CD4-positive, CD25-positive, alpha-beta regulatory T cell (primary cell): Measurements from ENCODE around the gene CYB561. TPM values are rescaled to one million over a fixed set of nuclear protein-coding genes. Genes with fewer than 3 reads are reported as not detected.

ENCODE experiments used
- ATAC-seq, 2 donors: fragments of 150-1000 bp; cut with Tn5 transposase; one replicate each; pipeline ENCODE4 v1.10.0; 2021; ENCODE audit warnings: low read depth in 2 of 2, moderate number of reproducible peaks in 2 of 2, moderate library complexity in 1 of 2
- DNase-seq, 3 donors: peaks; one replicate each; pipeline versions ENCODE4 v3.0.0 to v3.0.0-alpha.2; 2012 to 2022; ENCODE audit warnings: mixed read lengths in 1 of 3
- H3K27ac ChIP-seq: one replicate; pipeline ENCODE4 v1.7.0; 2013; ENCODE audit warnings: mild to moderate bottlenecking, low read length; ENCODE audit not compliant: insufficient read depth, poor library complexity, severe bottlenecking
- H3K27me3 ChIP-seq: one replicate; pipeline ENCODE4 v1.7.0; 2013; ENCODE audit warnings: low read length; ENCODE audit not compliant: control insufficient read depth, insufficient read depth
- H3K36me3 ChIP-seq: one replicate; pipeline ENCODE4 v1.7.0; 2013; ENCODE audit warnings: mild to moderate bottlenecking, low read length, moderate library complexity; ENCODE audit not compliant: control insufficient read depth, insufficient read depth
- H3K4me1 ChIP-seq: 2 replicates; pipeline ENCODE4 v1.7.0; 2013; ENCODE audit warnings: mild to moderate bottlenecking, low read length; ENCODE audit not compliant: insufficient read depth, control insufficient read depth, poor library complexity, severe bottlenecking
- H3K4me3 ChIP-seq: one replicate; pipeline ENCODE4 v1.7.0; 2013; ENCODE audit warnings: low read depth, mild to moderate bottlenecking, low read length, moderate library complexity
- H3K9me3 ChIP-seq, 2 experiments: 1 replicate in 1 of 2; 2 replicates in 1 of 2; pipeline ENCODE4 v1.7.0; 2013; ENCODE audit warnings: low read length in 2 of 2, mild to moderate bottlenecking in 1 of 2, moderate library complexity in 1 of 2; ENCODE audit not compliant: control insufficient read depth in 2 of 2
- H3K27ac Mint-ChIP-seq, 3 donors: one replicate each; pipeline ENCODE4 v1.8.0; 2020 to 2022; ENCODE audit warnings: mild to moderate bottlenecking in 3 of 3, mixed read lengths in 3 of 3, moderate library complexity in 2 of 3
- H3K27me3 Mint-ChIP-seq: one replicate; pipeline ENCODE4 v1.8.0; 2022; ENCODE audit warnings: mild to moderate bottlenecking, mixed read lengths
- H3K36me3 Mint-ChIP-seq: one replicate; pipeline ENCODE4 v1.8.0; 2020; ENCODE audit warnings: mixed read lengths
- H3K4me1 Mint-ChIP-seq, 4 donors: one replicate each; pipeline ENCODE4 v1.8.0; 2020 to 2022; ENCODE audit warnings: mixed read lengths in 4 of 4, mild to moderate bottlenecking in 1 of 4
- H3K4me3 Mint-ChIP-seq, 4 donors: one replicate each; pipeline ENCODE4 v1.8.0; 2020 to 2022; ENCODE audit warnings: mild to moderate bottlenecking in 4 of 4, mixed read lengths in 4 of 4, moderate library complexity in 3 of 4
- H3K9me3 Mint-ChIP-seq, 7 donors: one replicate each; pipeline ENCODE4 v1.8.0; 2020 to 2022; ENCODE audit warnings: mixed read lengths in 7 of 7, mild to moderate bottlenecking in 3 of 7, moderate library complexity in 2 of 7
- polyA plus RNA-seq, 4 donors: library from polyadenylated mRNA; unstranded; fragments of 300-500 nt; fragmentation: Illumina TruSeq; gene quantifications; one replicate each; pipeline ENCODE4 v1.2.3, GENCODE V29; 2021
- total RNA-seq: library from RNA; stranded (reverse); gene quantifications from one replicate; pipeline ENCODE4 v1.2.3, GENCODE V29; 2022

CYB561 gene
- total and polyA plus RNA-seq, 5 donors from 2014 or later, result 0.28 to 6.1 (median 0.97) TPM

DNA sequence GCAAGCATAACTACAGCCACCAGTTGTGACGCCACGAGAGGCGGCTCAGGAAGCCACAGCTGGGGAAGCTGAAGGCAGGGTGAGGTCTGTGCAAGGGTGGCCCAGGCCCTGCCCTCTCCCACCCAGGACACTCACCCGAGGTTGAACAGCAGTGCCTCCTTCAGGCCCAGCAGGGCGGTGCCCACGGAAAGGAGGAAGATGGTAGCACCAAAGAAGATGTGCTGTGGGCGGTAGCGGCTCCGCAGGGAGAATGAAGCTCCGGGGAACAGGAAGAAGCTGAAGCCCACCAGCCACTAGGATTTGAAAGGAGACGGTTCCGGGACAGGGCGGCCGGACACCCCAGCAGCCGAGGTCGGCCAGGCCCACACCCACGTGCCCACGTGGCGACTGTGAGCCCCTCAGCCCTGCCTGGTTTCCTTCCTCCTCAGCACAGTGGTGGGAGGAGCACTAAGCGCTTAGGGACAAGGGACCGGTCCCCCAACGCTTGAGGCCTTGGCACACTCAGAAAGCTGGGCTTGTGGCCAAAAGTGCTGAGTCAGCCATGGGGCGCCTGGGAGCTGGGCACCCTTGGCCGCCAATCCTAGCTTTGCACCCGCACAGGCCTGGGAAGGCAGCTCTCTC is 11.0 kb downstream of the CYB561 start:
- Mint-ChIP-seq H3K4me1 (peaks cover 5 to 8% (median 6%) of the 10 kb centered on the region in 4 donors), H3K27me3 (peaks cover 6% of the 10 kb centered on the region), H3K36me3 (no peaks in the 10 kb centered on the region), H3K27ac (no peak overlapping the region), H3K9me3 (no peaks in the 10 kb centered on the region), H3K4me3 (no peak overlapping the region)
- H3K4me3 ChIP-seq, result no peak overlapping the region
- H3K27ac ChIP-seq, result no peak overlapping the region
- no peaks in the 10 kb centered on the region for H3K36me3 ChIP-seq
- DNase-seq (peak in 1 of 3 donors; percentile 28), ATAC-seq (no peak)
- H3K9me3 ChIP-seq, result no peaks in the 10 kb centered on the region
- H3K27me3 ChIP-seq, result no peaks in the 10 kb centered on the region
- H3K4me1 ChIP-seq, result peaks cover 7% of the 10 kb centered on the region

DNA sequence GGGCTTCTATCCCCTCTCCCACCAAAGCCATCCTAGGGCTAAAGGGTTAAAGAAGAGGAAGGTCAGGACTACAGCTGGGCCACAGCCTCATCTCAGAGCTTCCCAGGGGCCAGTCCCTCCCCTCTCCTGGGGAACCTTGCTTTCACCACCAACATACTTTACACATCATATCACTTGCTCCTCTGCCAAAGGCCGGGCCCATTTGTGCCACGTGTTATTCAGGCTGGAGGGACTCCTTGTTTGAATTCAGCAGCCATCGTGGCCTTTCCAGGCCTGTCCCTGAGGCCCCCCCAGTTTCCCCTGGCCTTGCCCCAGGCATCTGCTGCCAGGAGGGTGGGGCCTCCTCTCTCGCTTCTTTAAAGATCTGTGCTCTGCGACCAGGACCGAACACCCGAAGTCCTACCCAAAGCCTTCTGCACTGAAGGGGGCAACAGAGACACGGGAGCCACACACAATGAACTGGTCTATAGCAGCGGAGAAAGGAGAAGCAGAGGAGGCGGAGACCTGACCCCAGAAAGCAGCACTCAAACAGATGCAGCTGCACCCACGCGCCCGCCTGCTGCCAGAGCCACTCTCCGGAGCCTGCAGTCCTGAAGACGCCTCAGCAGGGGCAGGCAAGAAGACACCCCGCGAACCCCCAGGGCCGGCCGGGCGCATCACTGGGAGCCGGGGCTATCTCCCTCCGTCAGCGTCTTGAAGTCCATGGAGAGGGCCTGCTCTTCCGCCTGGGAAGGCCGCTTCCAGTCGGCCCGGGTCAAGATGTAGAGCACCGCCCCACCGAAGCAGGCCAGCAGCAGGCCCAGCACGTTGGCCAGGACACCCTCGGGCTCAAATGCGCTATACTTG is 12.1 kb downstream of the CYB561 start:
- Mint-ChIP-seq H3K27ac (no peak overlapping the region), H3K4me1 (peaks cover 0 to 3% (median 0%) of the 10 kb centered on the region in 4 donors)
- H3K4me1 ChIP-seq, result no peaks in the 10 kb centered on the region

DNA sequence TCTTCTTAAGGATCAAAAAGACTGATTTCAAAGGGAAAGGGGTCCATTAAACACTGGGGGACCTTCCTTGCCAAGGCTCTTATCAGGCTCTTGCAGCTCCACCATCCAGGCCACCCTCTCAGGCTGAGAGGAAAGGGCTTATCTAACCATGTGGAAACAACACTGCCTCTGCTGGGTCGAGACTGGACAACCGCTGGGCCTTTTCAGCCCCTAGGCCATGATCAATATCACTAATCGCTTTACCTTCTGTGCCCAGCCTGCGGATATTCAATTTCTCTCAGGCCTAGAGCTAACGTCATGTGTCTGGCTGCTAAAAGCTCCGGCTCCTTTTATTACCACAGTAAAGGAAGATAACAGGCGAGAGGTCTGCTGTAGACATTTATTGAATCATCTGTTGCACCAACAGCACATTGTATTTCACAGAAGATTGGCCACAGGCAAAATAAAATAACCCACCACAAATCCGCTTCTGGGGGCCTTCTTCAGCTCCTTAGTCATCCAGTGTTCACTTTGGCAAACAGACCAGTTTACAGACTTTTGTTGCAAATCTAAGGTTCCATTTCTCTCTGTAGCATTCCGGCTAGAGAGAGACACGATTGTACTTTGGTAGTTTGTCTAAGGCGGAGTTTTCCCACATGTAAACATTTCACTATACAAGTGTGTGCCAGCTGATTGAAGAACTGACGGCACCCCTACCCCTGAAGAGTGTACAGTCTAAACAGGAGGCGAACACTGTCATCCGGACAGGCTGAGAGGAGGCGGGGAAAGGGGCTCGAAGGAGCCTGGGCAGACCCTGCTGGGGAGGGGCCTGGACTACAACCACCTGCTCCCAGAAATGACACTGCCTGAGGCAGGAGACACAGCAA is 13.9 kb downstream of the CYB561 start:
- H3K36me3 ChIP-seq, result no peaks in the 10 kb centered on the region
- H3K9me3 Mint-ChIP-seq, result no peaks in the 10 kb centered on the region
- no peaks in the 10 kb centered on the region for H3K36me3 Mint-ChIP-seq
- no peak overlapping the region for H3K4me3 Mint-ChIP-seq
- H3K27ac Mint-ChIP-seq, result no peak overlapping the region
- no peaks in the 10 kb centered on the region for H3K27me3 Mint-ChIP-seq
- H3K27me3 ChIP-seq, result no peaks in the 10 kb centered on the region
- no peaks in the 10 kb centered on the region for H3K4me1 ChIP-seq
- DNase-seq (no peak), ATAC-seq (no peak)
- peaks cover 0 to 7% (median 1%) of the 10 kb centered on the region in 4 donors for H3K4me1 Mint-ChIP-seq
- H3K4me3 ChIP-seq, result no peak overlapping the region
- no peaks in the 10 kb centered on the region for H3K9me3 ChIP-seq
- no peak overlapping the region for H3K27ac ChIP-seq

More for the DNA sequence above, 12.1 kb downstream of the CYB561 start:
- Histone ChIP-seq H3K9me3 (no peaks in the 10 kb centered on the region), H3K36me3 (no peaks in the 10 kb centered on the region), H3K4me3 (no peak overlapping the region), H3K27me3 (no peaks in the 10 kb centered on the region), H3K27ac (no peak overlapping the region)
- Mint-ChIP-seq H3K9me3 (no peaks in the 10 kb centered on the region), H3K27me3 (no peaks in the 10 kb centered on the region), H3K36me3 (no peaks in the 10 kb centered on the region), H3K4me3 (no peak overlapping the region)
- DNase-seq (no peak), ATAC-seq (no peak)

DNA sequence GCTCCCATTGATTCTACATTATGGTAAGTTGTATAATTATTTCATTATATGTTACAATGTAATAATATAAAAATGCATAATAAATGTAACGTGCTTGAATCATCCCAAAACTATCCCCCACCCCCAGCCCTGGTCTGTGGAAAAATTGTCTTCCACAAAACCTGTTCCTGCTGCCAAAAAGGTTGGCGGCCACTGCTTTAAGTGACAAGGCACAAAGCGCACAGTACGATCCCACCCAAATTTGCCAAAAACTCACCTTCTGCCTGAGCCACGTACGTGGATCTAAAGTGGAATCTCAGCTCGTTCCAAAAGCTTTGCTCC is 14.5 kb downstream of the CYB561 start:
- H3K9me3 Mint-ChIP-seq, result no peaks in the 10 kb centered on the region
- H3K36me3 Mint-ChIP-seq, result no peaks in the 10 kb centered on the region
- Histone ChIP-seq H3K36me3 (no peaks in the 10 kb centered on the region), H3K9me3 (no peaks in the 10 kb centered on the region), H3K4me3 (no peak overlapping the region), H3K27ac (no peak overlapping the region), H3K4me1 (no peaks in the 10 kb centered on the region), H3K27me3 (no peaks in the 10 kb centered on the region)
- H3K27me3 Mint-ChIP-seq, result peaks cover 2% of the 10 kb centered on the region
- no peak for DNase-seq
- H3K27ac Mint-ChIP-seq, result no peak overlapping the region
- peaks cover 0 to 7% (median 1%) of the 10 kb centered on the region in 4 donors for H3K4me1 Mint-ChIP-seq
- no peak overlapping the region for H3K4me3 Mint-ChIP-seq
- ATAC-seq, result no peak

DNA sequence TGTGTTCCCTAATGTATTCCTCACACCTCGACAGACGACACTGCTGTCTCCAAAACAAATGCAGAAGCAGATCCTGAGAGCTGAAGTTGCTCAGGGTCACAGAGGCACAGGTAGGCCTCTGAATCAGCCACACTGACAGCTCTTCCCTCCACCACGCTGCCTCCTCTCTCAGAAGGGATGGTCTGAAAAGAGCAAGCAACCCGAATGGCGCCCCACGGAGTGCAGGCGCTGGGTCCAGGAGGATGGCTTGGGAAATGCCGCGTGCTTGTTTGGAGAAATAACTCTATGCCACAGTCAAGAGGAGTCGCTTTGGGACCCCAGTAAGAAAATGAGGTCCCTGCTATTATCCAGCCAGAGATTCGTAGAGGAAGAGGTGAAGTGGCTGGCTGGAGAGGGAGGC is 15.9 kb downstream of the CYB561 start:
- Mint-ChIP-seq H3K27ac (no peak overlapping the region), H3K36me3 (no peaks in the 10 kb centered on the region), H3K4me3 (no peak overlapping the region), H3K9me3 (no peaks in the 10 kb centered on the region), H3K4me1 (peaks cover 0 to 10% (median 5%) of the 10 kb centered on the region in 4 donors), H3K27me3 (peaks cover 4% of the 10 kb centered on the region)
- H3K9me3 ChIP-seq, result no peaks in the 10 kb centered on the region
- H3K36me3 ChIP-seq, result no peaks in the 10 kb centered on the region
- H3K27me3 ChIP-seq, result no peaks in the 10 kb centered on the region
- DNase-seq (no peak), ATAC-seq (no peak)
- H3K4me3 ChIP-seq, result no peak overlapping the region
- no peaks in the 10 kb centered on the region for H3K4me1 ChIP-seq
- no peak overlapping the region for H3K27ac ChIP-seq

DNA sequence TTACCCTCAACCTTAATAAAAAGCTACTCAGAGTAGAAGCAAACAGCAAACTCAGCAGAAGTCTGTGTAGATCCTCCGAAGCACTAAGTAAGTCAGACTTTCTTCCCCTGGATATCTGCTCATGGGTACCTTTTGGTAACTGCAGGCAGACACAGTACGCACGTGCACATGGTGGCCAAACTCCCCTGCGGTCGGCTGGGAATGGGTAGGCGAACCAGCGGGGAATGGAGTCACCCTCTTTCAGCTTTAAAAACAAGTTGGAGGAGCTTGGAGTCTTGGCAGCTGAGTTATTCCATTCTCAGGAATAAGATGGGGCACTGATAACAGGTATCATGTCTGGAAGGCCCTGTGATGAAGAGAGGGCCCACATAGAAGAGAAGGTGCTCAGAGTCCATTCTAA is 16.3 kb downstream of the CYB561 start:
- Mint-ChIP-seq H3K9me3 (no peaks in the 10 kb centered on the region), H3K36me3 (no peaks in the 10 kb centered on the region), H3K27me3 (peaks cover 4% of the 10 kb centered on the region), H3K4me1 (peaks cover 0 to 10% (median 4%) of the 10 kb centered on the region in 4 donors), H3K27ac (no peak overlapping the region), H3K4me3 (no peak overlapping the region)
- no peaks in the 10 kb centered on the region for H3K27me3 ChIP-seq
- no peak overlapping the region for H3K27ac ChIP-seq
- no peaks in the 10 kb centered on the region for H3K9me3 ChIP-seq
- H3K4me3 ChIP-seq, result no peak overlapping the region
- no peaks in the 10 kb centered on the region for H3K4me1 ChIP-seq
- ATAC-seq, result no peak
- DNase-seq, result no peak
- no peaks in the 10 kb centered on the region for H3K36me3 ChIP-seq

DNA sequence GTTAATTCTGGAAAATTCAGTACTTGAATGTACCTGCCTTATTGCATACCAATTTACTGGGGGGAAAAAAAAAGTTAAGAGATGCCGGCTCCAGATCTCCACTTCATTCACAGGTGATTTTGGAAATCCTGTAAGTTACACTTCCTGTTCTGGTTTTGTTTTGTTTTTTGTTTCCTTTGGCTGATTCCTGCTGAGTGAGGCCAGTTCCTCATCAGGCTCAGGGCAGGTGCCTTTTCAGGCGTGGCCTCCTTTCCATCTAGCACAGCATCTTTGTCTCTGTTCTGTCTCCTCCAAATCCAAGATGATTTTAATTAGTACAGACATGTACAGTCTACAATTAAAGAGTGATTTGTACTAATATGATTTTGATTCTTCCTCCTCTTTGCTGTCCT is 19.2 kb downstream of the CYB561 start:
- no peaks in the 10 kb centered on the region for H3K36me3 ChIP-seq
- no peak for ATAC-seq
- no peaks in the 10 kb centered on the region for H3K27me3 ChIP-seq
- no peaks in the 10 kb centered on the region for H3K36me3 Mint-ChIP-seq
- H3K4me1 ChIP-seq, result no peaks in the 10 kb centered on the region
- DNase-seq, result no peak
- H3K4me1 Mint-ChIP-seq, result peaks cover 0 to 10% (median 4%) of the 10 kb centered on the region in 4 donors
- H3K9me3 ChIP-seq, result no peaks in the 10 kb centered on the region
- no peak overlapping the region for H3K4me3 ChIP-seq
- peak overlapping the region in 1 of 3 donors; percentile 66 for H3K27ac Mint-ChIP-seq
- no peak overlapping the region for H3K4me3 Mint-ChIP-seq
- no peak overlapping the region for H3K27ac ChIP-seq
- no peaks in the 10 kb centered on the region for H3K9me3 Mint-ChIP-seq
- H3K27me3 Mint-ChIP-seq, result peaks cover 4% of the 10 kb centered on the region
